ENCODE measurements around the gene SERPING1.

Gene SERPING1

GRCh38 chr11:57638005-57638781 lies 40.7 kb downstream of the SERPING1 start:
- DNase-seq (ENCODE audit: low read depth in 2 of 2) = no peak

GRCh38 chr11:57638811-57639320 lies 41.4 kb downstream of the SERPING1 start:
- DNase-seq (ENCODE audit: low read depth in 2 of 2) = no peak

GRCh38 chr11:57639321-57640067 lies 42.0 kb downstream of the SERPING1 start:
- DNase-seq (ENCODE audit: low read depth in 2 of 2) = no peak

DNA sequence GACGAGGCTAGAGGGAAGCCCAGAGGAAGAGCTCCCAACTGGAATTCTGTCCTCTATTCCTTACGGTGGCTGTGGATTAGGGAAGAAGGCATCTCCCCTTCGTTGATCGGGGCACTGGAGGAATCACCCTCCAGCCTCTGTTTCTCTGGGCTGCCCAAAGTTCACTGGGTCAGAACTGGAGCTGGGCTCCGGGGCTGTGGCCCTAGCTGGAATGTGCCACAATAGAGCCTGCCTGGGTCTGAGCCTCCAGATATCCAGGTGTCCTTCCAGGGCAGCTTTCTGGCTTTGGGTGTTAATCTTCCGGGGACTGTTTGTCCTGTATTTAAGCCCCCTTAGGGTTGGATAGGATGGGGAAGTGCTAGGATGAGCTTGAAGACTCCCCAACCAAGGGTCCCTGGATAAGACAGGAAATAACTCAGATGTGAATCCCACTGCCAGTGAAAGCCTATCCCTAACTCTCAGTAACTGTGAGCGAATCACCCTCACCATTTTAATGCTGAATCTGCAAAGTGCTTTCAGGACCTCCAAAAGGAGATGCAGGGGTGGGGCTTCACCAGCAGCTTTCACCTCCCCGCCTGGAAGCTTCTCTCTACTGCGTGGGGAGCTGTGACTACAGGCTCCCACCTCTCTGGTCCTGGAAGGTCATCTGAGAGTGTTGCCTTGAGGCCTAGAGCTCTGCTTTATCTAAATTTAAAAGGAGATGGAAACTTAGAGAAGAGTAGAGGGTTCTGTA lies 42.7 kb downstream of the SERPING1 start:
- no peak for DNase-seq (ENCODE audit: low read depth in 2 of 2)

DNA sequence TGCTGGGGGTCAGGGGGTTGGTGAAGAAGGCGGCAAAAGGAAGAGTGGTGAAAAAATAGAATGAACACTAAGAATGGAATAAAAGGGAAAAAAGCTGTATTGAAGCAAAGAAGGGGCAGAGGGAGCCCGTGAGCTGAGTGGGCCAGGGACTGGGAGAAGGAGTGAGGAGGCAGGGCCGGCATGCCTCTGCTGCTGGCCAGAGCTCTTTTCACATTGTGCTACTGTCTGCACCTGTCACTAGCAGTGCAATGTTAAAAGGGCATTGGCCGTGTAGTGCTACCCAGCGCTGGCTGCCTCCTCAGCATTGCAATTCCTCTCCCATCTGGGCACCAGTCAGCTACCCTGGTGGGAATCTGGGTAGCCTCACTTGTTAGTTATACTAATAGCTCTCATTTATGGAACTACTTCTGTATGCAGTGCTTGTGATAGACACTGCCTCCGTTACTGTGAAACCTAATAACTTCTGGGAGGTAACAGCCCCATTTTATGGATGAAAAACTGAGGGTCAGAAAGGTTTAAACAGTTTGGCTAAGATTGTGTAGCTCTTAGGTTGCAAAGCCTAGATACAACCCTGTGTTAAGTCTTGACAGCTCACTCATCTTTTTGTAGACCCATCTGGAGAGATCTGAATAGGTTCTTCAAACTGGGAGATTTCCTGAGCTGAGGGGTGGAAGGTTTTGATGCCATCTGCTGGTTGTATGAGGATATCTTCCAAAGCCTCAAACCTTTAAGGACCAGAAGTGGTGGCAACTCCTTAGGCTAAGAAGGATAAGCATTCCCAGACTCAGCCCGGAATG lies 43.7 kb downstream of the SERPING1 start:
- no peak for DNase-seq (ENCODE audit: low read depth in 2 of 2)

DNA sequence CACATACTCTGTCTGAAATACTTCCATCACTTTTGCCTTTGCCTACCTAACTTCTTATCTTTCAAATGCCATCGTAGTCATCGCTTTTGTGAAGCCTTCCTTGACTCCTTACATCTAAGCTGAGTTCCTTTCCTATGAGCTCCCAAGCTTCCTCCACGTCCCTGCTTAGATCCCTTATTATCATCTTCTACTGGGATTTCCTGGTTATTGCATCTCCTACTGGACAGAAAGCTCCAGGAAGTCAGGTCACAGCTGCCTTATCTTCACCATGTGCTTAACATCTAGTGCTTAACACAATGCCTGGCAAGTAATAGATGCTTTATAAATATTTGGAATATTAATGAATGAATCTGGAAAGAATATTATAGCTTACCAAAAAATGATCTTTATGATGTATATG lies 46.3 kb downstream of the SERPING1 start:
- no peak for DNase-seq (ENCODE audit: low read depth in 2 of 2)

- peak; percentile 67 to 86 for DNase-seq (ENCODE audit: low read depth in 2 of 2)
Observed at GRCh38 chr11:57644748-57645688, 47.5 kb downstream of the SERPING1 start.

- DNase-seq (ENCODE audit: low read depth in 2 of 2) = no peak
Observed at GRCh38 chr11:57645689-57646085, 48.2 kb downstream of the SERPING1 start.

DNA sequence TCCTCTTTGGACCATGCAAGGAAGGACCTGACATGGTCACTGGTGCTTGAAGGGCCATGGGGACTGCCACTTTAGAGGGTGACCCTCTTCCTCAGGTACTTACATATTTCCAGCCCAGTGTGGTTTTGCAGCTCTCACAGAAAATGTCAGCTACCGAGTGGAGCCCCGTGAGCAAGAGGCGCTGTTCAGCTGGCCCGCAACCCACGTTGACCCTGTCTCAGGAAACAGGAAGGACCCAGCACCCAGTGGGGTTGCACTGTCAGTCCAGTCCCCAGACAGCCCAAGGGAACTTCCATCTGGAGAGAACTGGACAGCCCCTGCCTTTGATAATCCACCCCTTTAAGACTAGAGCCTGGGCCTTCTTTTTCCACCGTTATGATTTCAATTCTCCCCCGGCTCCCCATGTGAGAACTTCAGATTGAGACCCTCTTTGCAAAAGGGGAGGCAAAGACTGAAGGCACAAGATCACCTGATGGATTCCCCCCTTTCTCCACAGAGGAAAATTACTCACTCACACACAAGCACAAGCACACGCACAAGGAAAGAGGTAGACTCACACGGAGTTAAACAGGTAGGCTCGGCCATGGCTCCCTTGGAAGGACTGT lies 48.8 kb downstream of the SERPING1 start:
- DNase-seq (ENCODE audit: low read depth in 2 of 2) = no peak

DNA sequence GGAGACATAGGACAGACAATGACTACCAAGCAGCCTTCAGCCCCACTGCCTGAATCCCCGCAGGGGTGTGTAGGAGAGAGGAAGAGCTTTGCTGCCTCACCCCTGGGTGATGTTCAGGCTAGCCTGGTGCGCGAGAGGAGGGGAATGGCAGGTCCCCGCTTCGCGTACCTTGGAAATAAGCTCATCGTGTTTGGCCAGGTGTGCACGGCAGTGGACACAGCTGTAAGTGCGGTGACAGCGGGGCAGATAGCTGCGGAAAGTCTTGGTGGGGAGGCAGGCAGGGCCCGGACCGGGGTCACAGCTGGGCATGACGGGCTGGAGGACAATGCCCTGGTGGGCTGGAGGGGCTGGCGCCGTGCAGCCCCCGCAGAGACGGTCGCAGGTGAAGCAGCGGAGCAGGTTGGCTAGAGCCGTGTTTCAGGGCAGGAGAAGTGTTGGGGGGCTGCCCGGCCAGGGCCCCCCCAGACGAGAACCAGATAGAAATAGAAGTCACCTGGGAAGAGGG lies 49.4 kb downstream of the SERPING1 start:
- no peak for DNase-seq (ENCODE audit: low read depth in 2 of 2)

- DNase-seq (ENCODE audit: low read depth in 2 of 2) = no peak
Observed at GRCh38 chr11:57647372-57647771, 49.9 kb downstream of the SERPING1 start.

DNA sequence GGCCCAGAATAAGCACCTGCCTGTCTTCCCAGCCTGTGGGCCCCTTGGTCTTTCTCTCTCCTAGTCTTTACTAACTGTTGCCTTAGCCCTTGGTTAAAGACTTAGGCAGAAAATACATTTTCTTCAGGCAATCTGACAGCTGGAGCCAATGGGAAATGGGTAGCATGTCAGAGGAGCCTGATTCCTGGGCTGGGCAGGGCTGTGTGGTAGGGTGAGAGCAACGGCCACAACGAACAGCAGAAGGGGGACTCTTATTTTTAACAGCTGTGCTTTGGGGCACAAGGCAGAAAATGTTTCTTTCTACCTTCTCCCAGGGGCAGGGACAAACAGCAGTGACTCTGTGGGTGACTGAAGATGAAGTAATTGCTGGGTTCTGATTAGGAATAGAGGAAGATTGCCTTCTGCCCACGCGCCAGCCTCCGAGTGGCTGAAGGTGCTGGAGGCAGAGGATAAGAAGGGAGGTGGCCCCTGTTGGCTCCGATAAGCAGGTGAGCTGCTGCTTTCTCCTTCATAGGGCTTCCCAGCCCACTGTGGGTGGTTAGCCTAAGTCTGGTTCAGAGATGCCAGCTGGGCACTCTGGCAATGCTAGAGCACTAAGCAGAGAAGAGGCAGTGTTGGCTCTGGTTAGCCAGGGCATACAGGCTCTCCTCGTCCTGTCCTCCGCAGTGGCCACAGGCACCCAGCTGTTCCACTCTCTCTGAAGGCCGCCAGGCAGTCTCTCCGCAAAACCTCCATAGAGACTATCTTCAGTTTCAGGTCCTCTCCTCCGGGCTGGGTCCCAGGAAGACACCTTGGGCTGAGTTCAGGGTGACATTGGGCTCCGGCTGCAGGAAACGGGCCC lies 50.7 kb downstream of the SERPING1 start:
- no peak for DNase-seq (ENCODE audit: low read depth in 2 of 2)

DNA sequence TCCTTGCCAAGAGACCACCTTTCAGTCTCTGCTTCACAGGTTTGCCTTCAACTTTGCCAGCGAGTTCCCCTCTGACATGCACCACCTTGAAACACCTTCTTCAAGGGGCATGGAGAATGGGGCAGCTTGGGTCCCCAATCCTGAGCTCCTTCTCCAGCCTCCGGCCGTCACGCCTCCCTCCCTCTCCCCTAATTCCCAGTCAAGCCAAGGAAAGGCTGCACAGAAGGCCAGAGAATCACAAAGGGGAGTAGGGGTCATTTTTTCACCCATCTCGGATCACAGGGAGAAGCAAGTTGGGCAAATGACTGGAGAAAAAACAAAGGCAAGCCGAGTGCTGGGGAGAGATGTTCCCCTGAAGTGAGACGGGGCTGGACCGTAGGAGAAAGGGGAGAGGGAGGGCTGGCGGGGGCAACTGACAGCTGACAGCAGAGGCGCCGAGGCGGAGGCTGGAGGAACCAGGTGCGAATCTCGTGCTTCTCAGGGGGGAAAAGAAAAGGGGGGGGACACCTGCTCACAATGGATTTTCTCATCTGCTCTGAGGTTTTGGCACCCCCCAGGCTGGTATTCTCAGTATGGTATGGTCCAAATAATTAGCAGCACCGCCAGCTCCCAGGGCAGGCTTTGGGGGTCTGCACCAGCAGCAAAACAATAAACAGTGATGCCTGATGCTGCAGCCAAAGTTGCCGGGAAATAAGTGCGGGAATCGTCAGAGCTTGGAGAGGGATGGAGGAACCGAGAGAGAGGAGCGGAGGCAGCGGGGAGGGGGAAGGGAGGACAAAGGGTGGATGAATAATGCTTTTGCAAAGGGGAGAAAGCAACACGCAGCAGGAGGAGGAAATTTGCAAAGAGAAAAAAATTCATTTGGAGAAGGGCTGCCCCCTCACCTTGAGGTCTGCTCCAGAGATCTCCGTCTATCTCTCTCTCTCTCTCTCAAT lies 51.6 kb downstream of the SERPING1 start:
- DNase-seq (ENCODE audit: low read depth in 2 of 2) = no peak

DNA sequence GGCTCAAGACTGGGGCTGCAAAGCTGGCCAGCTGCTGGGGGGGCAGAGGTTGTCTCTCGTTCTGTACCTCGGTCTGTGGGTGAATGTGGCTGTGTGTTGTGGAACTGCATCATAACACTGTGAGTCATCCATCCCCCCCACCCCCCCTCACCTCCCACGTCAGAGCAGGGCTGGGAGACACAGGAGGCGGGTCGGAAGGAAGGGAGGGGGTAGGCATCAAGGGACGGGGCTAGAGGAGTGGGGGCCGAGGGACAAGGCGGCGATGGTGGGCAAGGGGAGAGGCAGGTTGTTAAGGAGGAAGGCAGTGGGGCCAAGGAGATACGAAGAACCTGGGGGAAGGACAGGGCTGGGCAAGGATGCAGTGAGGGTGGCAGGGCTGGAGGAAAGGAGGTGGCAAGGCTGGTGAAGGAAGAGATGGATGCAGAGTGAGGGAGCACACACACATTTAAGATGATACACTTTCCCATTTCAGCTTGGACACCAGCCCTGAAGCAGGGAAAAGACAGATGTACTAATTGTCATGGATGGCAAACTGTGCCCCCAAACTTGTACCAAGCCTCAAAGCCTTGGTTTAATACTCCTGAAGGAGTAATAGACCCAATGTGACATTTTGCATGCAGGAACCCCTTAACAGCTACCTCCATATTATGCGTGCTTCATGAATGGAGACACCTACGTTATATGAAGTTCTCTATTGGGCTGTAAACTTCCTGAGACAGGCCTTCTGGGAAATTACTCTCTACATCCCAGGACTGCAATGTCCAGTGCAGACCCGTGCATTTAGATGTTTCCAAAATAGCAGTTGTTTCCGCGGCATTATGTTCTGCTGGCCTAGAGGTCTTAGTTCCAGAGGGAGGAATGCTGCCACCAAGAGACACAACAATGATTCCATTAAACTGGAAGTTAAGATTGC lies 52.6 kb downstream of the SERPING1 start, which contains the start of gene YPEL4:
Gene YPEL4 (minus strand): TSS at position 87 of the 913 bp plus-strand sequence. CDS start 2,805 bp downstream, outside the sequence.
- peak; percentile 17 to 24 for DNase-seq (ENCODE audit: low read depth in 2 of 2)

DNA sequence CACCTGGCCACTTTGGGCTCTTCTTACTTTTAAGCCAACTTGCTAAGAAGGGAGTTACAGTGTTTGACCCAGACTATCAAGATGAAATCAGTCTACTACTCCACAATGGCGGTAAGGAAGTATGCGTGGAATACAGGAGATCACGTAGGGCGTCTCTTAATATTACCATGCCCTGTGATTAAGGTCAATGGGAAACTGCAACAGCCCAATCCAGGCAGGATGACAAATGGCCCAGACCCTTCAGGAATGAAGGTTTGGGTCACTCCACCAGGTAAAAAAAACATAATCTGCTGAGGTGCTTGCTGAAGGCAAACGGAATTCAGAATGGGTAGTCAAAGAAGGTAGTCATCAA lies 53.2 kb downstream of the SERPING1 start:
- DNase-seq (ENCODE audit: low read depth in 2 of 2) = no peak

- DNase-seq (ENCODE audit: low read depth in 2 of 2) = no peak
Observed at GRCh38 chr11:57651408-57651807, 53.9 kb downstream of the SERPING1 start.
